ENCODE measurements around the gene ALOX12.

Gene ALOX12

GRCh38 chr17:7020894-7021664, 25.2 kb downstream of the ALOX12 start:
- in situ Hi-C loops (cut with MboI; ENCODE audit: low sequenced_read_pairs) = loop anchor here (25.0 kb wide), 1 partner anchor 359 kb away; the partner anchor contains the start of genes C17orf100 and MED31

- in situ Hi-C loops (cut with MboI; ENCODE audit: low sequenced_read_pairs) = loop anchor here (25.0 kb wide), 1 partner anchor 360 kb away; the partner anchor contains the start of genes C17orf100 and MED31
Observed at GRCh38 chr17:7021993-7022778, 26.3 kb downstream of the ALOX12 start.

GRCh38 chr17:7022781-7023571, 27.1 kb downstream of the ALOX12 start, which contains the start of gene BCL6B:
BCL6B (plus strand) TSS chr17:7023050; CDS start chr17:7023672, 622 bp downstream.
- in situ Hi-C loops (cut with MboI; ENCODE audit: low sequenced_read_pairs) = loop anchor here (25.0 kb wide), 1 partner anchor 361 kb away; the partner anchor contains the start of genes C17orf100 and MED31

DNA sequence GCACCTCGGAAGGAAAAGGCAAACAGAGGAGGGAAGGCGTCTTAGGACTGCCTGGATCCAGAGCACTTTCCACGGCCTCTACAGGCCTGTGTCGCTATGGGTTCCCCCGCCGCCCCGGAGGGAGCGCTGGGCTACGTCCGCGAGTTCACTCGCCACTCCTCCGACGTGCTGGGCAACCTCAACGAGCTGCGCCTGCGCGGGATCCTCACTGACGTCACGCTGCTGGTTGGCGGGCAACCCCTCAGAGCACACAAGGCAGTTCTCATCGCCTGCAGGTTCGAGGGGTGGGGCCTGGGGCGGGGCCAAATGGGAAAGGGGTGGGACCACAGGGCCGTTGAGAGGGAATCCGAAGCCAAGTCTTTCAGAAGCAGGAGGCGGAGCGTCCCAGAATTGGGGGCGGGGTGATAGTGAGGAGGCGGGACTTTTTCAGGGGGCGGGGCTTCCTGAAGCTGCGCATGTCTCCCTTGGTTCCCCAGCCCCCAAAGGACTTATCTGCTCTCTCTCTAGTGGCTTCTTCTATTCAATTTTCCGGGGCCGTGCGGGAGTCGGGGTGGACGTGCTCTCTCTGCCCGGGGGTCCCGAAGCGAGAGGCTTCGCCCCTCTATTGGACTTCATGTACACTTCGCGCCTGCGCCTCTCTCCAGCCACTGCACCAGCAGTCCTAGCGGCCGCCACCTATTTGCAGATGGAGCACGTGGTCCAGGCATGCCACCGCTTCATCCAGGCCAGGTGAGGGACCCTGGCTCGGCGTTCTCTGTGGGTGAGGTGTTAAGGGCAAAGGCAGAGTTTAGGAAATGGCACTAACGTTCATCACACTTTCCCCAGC, 27.9 kb downstream of the ALOX12 start:
- in situ Hi-C loops (cut with MboI; ENCODE audit: low sequenced_read_pairs) = loop anchor here (25.0 kb wide), 1 partner anchor 361 kb away; the partner anchor contains the start of genes C17orf100 and MED31

DNA sequence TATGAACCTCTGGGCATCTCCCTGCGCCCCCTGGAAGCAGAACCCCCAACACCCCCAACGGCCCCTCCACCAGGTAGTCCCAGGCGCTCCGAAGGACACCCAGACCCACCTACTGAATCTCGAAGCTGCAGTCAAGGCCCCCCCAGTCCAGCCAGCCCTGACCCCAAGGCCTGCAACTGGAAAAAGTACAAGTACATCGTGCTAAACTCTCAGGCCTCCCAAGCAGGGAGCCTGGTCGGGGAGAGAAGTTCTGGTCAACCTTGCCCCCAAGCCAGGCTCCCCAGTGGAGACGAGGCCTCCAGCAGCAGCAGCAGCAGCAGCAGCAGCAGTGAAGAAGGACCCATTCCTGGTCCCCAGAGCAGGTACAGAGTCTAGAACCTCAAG, 28.5 kb downstream of the ALOX12 start:
- in situ Hi-C loops (cut with MboI; ENCODE audit: low sequenced_read_pairs) = loop anchor here (25.0 kb wide), 1 partner anchor 362 kb away; the partner anchor contains the start of genes C17orf100 and MED31

DNA sequence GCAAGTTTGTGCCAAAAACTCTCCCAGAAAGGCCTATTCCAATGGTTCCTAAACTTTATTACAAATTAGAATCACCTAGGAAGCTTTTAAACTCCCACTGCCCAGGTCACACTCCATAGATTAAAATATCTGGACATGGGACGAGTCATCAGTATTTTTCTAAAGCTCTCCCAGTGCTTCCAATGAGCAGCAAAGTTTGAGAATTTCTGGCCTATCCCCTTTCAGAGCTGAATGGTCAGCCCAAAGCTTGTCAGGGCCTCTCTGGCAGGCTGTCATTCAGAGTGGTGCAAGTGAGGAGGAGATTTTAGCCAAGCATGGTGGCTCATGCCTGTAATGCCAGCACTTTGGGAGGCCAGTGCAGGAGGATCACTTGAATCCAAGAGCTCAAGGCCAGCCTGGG, 29.4 kb downstream of the ALOX12 start:
- in situ Hi-C loops (cut with MboI; ENCODE audit: low sequenced_read_pairs) = no loop called here

DNA sequence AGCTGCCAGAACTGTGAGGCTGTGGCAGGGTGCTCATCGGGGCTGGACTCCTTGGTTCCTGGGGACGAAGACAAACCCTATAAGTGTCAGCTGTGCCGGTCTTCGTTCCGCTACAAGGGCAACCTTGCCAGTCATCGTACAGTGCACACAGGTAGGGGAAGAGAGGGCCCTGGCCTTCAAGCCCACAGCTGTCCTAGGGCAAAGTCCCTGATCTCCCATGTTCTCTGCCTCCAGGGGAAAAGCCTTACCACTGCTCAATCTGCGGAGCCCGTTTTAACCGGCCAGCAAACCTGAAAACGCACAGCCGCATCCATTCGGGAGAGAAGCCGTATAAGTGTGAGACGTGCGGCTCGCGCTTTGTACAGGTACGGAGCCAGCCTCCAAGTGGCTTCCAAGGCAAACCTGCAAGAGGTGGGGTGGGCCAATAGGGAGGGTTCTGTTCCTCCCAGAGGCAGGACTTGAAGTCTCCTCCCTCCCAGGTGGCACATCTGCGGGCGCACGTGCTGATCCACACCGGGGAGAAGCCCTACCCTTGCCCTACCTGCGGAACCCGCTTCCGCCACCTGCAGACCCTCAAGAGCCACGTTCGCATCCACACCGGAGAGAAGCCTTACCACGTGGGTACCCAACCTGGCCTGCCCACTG, 30.7 kb downstream of the ALOX12 start:
- in situ Hi-C loops (cut with MboI; ENCODE audit: low sequenced_read_pairs) = no loop called here

GRCh38 chr17:7027335-7027734, 31.5 kb downstream of the ALOX12 start:
- in situ Hi-C loops (cut with MboI; ENCODE audit: low sequenced_read_pairs) = no loop called here

GRCh38 chr17:7029096-7029495, 33.2 kb downstream of the ALOX12 start:
- in situ Hi-C loops (cut with MboI; ENCODE audit: low sequenced_read_pairs) = no loop called here

- in situ Hi-C loops (cut with MboI; ENCODE audit: low sequenced_read_pairs) = no loop called here
Observed at GRCh38 chr17:7029659-7030058, 33.8 kb downstream of the ALOX12 start.

- in situ Hi-C loops (cut with MboI; ENCODE audit: low sequenced_read_pairs) = no loop called here
Observed at GRCh38 chr17:7034955-7035590, 39.2 kb downstream of the ALOX12 start.

GRCh38 chr17:7035591-7036368, 39.9 kb downstream of the ALOX12 start, which contains the start of gene SLC16A13:
SLC16A13 (plus strand) TSS chr17:7036015; CDS start chr17:7036383, 368 bp downstream.
- in situ Hi-C loops (cut with MboI; ENCODE audit: low sequenced_read_pairs) = no loop called here

DNA sequence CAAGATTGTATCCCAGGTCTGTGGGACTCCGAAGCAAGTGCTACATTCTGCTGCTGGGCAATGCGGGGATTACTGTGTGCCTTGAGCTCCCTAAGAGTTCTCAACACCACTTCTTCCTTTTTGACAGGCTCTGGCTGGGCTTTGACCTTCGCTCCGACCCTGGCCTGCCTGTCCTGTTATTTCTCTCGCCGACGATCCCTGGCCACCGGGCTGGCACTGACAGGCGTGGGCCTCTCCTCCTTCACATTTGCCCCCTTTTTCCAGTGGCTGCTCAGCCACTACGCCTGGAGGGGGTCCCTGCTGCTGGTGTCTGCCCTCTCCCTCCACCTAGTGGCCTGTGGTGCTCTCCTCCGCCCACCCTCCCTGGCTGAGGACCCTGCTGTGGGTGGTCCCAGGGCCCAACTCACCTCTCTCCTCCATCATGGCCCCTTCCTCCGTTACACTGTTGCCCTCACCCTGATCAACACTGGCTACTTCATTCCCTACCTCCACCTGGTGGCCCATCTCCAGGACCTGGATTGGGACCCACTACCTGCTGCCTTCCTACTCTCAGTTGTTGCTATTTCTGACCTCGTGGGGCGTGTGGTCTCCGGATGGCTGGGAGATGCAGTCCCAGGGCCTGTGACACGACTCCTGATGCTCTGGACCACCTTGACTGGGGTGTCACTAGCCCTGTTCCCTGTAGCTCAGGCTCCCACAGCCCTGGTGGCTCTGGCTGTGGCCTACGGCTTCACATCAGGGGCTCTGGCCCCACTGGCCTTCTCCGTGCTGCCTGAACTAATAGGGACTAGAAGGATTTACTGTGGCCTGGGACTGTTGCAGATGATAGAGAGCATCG, 42.4 kb downstream of the ALOX12 start:
- in situ Hi-C loops (cut with MboI; ENCODE audit: low sequenced_read_pairs) = no loop called here

- in situ Hi-C loops (cut with MboI; ENCODE audit: low sequenced_read_pairs) = no loop called here
Observed at GRCh38 chr17:7039832-7040231, 44.0 kb downstream of the ALOX12 start.

GRCh38 chr17:7041607-7042500, 46.0 kb downstream of the ALOX12 start:
- in situ Hi-C loops (cut with MboI; ENCODE audit: low sequenced_read_pairs) = no loop called here

DNA sequence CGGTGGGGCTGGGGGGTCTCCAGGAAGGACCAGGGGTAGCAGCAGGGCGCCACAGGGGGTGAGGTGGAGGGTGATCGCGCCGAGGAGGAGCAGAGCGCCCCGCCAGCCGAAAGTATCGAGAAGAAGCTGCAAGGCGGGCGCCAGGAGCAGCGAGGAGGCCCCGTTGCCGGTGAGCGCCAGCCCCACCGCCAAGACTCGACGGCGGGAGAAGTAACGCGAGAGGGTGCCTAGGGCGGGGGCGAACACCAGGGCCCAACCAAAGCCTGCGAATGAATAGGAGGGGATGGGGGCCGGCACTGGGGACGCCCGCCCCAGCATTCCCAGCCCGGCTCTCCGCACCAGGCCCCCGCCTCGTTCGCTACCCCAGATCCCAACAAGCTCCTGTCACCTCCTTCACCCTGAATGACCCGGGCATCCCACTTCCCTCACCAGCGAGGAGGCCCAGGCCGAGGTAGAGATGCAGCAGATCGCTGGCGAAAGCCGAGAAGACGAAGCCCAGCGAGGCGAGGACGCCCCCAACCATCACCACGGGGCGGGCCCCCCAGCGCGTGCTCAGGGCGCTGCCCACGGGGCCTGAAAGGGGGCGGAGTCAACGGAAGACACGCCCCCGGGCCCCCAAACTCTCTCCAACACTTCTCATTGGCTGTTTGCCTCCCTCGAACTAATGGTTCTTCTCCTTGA, 46.8 kb downstream of the ALOX12 start:
- in situ Hi-C loops (cut with MboI; ENCODE audit: low sequenced_read_pairs) = no loop called here
